ENCODE measurements around the gene SBNO2.
A peak's percentile ranks its signal among the peaks of the same experiment; 100 is the strongest.

DNA sequence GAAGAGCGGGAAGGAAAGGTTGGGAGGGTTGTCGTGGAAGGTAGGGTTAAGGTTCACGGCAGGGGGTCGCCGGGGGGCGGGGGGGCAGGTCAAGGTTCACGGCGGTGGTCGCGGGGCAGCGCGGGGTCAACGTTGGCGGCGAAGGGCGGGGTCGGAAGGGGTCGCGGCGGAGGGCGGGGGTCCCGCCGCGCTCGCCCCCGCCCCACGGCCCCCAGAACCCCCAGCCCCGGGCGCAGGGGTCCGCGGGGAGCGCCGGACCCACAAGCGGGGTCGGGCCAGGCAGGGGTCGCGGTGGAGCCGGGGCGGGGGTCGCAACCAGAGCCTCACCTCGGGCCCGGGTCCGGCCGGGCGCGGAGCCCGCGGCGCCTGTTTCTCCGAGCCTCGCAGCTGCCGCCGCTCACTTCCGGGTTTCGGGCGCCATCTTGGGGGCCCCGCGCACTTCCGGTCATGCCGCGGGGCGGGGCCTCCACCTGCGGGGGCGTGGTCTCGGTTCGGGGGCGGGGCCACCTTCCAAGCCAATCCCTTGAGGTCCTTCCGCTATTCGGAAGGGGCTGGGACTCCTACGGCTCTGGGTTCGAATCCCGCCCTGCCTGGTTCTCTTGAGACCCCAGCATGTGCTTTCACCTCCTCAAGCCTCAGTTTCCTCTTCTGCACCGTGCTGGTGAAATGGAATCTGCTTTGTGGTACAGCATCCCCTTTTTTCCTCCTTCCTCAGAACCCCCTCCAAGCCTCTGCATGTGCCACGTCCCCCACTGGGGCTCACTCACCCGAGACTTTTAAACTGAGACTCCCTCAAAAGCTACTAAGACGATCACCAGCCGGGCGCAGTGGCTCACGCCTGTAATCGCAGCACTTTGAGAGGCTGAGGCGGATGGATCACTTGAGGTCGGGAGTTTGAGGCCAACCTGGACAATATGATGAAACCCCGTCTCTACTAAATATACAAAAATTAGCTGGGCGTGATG is at the start of gene SBNO2:
- TF ChIP-seq, protein P1, sequence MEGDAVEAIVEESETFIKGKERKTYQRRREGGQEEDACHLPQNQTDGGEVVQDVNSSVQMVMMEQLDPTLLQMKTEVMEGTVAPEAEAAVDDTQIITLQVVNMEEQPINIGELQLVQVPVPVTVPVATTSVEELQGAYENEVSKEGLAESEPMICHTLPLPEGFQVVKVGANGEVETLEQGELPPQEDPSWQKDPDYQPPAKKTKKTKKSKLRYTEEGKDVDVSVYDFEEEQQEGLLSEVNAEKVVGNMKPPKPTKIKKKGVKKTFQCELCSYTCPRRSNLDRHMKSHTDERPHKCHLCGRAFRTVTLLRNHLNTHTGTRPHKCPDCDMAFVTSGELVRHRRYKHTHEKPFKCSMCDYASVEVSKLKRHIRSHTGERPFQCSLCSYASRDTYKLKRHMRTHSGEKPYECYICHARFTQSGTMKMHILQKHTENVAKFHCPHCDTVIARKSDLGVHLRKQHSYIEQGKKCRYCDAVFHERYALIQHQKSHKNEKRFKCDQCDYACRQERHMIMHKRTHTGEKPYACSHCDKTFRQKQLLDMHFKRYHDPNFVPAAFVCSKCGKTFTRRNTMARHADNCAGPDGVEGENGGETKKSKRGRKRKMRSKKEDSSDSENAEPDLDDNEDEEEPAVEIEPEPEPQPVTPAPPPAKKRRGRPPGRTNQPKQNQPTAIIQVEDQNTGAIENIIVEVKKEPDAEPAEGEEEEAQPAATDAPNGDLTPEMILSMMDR (IDR thresholded peaks at IDR 0.05): no peak
- peak; percentile 68 to 70 for TF ChIP-seq POLR2AphosphoS5 (IDR thresholded peaks at IDR 0.05; ENCODE audit: insufficient read depth in 1 of 2, low read depth in 1 of 2)

Data from vagina (tissue), 2 donors.